ENCODE measurements around the gene COL23A1.

DNA sequence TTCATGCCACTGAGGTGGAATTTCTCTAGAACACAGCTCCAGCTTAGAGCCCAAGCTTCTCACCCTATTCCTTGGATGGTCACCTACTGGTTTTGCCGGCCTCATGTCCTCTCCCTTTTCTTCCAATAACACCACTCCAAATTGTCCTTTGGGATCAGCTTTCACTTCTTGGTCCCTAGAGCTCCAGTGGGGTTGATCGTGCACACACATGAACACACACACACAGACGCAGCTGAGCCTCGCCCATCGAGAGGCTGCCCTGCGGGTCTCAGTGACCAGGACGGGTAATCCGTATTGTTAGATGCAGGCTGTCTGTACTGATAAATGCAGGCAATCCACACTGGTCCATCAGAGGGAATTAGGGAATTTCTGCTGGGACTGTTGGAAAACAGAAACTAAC lies 6.9 kb downstream of the COL23A1 start:
- TF ChIP-seq, protein P1, sequence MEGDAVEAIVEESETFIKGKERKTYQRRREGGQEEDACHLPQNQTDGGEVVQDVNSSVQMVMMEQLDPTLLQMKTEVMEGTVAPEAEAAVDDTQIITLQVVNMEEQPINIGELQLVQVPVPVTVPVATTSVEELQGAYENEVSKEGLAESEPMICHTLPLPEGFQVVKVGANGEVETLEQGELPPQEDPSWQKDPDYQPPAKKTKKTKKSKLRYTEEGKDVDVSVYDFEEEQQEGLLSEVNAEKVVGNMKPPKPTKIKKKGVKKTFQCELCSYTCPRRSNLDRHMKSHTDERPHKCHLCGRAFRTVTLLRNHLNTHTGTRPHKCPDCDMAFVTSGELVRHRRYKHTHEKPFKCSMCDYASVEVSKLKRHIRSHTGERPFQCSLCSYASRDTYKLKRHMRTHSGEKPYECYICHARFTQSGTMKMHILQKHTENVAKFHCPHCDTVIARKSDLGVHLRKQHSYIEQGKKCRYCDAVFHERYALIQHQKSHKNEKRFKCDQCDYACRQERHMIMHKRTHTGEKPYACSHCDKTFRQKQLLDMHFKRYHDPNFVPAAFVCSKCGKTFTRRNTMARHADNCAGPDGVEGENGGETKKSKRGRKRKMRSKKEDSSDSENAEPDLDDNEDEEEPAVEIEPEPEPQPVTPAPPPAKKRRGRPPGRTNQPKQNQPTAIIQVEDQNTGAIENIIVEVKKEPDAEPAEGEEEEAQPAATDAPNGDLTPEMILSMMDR (conservative IDR thresholded peaks at IDR 0.05; ENCODE audit: low read depth in 2 of 2): no peak
- no peak for TF ChIP-seq EZH2phosphoT487 (IDR thresholded peaks at IDR 0.05; ENCODE audit: unreplicated experiment)
- TF ChIP-seq POLR2AphosphoS5 (IDR thresholded peaks at IDR 0.05; ENCODE audit: low read depth): no peak
- TF ChIP-seq, protein P2, sequence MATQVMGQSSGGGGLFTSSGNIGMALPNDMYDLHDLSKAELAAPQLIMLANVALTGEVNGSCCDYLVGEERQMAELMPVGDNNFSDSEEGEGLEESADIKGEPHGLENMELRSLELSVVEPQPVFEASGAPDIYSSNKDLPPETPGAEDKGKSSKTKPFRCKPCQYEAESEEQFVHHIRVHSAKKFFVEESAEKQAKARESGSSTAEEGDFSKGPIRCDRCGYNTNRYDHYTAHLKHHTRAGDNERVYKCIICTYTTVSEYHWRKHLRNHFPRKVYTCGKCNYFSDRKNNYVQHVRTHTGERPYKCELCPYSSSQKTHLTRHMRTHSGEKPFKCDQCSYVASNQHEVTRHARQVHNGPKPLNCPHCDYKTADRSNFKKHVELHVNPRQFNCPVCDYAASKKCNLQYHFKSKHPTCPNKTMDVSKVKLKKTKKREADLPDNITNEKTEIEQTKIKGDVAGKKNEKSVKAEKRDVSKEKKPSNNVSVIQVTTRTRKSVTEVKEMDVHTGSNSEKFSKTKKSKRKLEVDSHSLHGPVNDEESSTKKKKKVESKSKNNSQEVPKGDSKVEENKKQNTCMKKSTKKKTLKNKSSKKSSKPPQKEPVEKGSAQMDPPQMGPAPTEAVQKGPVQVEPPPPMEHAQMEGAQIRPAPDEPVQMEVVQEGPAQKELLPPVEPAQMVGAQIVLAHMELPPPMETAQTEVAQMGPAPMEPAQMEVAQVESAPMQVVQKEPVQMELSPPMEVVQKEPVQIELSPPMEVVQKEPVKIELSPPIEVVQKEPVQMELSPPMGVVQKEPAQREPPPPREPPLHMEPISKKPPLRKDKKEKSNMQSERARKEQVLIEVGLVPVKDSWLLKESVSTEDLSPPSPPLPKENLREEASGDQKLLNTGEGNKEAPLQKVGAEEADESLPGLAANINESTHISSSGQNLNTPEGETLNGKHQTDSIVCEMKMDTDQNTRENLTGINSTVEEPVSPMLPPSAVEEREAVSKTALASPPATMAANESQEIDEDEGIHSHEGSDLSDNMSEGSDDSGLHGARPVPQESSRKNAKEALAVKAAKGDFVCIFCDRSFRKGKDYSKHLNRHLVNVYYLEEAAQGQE (IDR thresholded peaks at IDR 0.05; ENCODE audit: unreplicated experiment): no peak
- TF ChIP-seq JUNB (IDR thresholded peaks at IDR 0.05; ENCODE audit: unreplicated experiment): no peak

Measured in GM23338 (cell line).